HFF-Myc (cell line): ENCODE measurements around the gene CUX1.
"Not testable (repeated sequence)": the region's sequence is repeated elsewhere in the genome, so short reads cannot be mapped to it uniquely, and the experiment has no call there.

ENCODE experiments used
- DNase-seq: peaks from one replicate; pipeline ENCODE4 v3.0.0-alpha.2; 2011; ENCODE audit warnings: low read depth; ENCODE audit errors: extremely low read depth
- H3K4me3 ChIP-seq: replicated peaks from 2 replicates; pipeline ENCODE4 v1.5.1; 2011; ENCODE audit warnings: low read depth, mild to moderate bottlenecking, control low read depth, low read length
- CTCF ChIP-seq: IDR thresholded peaks from 2 replicates; pipeline ENCODE4 v1.5.1; 2012; ENCODE audit warnings: mild to moderate bottlenecking, low read depth, low read length, control low read depth; ENCODE audit errors: missing control alignments

CUX1 gene

GRCh38 chr7:101783381-101784181 lies 33.8 kb upstream of the CUX1 start:
- TF ChIP-seq CTCF, result no peak
- H3K4me3 ChIP-seq, result no peak overlapping the region
- no peak for DNase-seq

GRCh38 chr7:101784292-101785127 lies 32.9 kb upstream of the CUX1 start:
- DNase-seq, result no peak
- no peak for TF ChIP-seq CTCF
- no peak overlapping the region for H3K4me3 ChIP-seq

GRCh38 chr7:101787864-101788263 lies 29.6 kb upstream of the CUX1 start:
- no peak for TF ChIP-seq CTCF
- no peak for DNase-seq

GRCh38 chr7:101788517-101788916 lies 28.9 kb upstream of the CUX1 start:
- DNase-seq, result no peak
- TF ChIP-seq CTCF, result no peak
- H3K4me3 ChIP-seq, result no peak overlapping the region

More at GRCh38 chr7:101787864-101788263, 29.6 kb upstream of the CUX1 start:
- no peak overlapping the region for H3K4me3 ChIP-seq

GRCh38 chr7:101790566-101791293 lies 26.7 kb upstream of the CUX1 start:
- no peak overlapping the region for H3K4me3 ChIP-seq
- no peak for DNase-seq
- TF ChIP-seq CTCF, result no peak

- no peak overlapping the region for H3K4me3 ChIP-seq
- TF ChIP-seq CTCF, result no peak
- DNase-seq, result no peak
These were observed 25.3 kb upstream of the CUX1 start for GRCh38 chr7:101792051-101792681.

- not testable (repeated sequence) for DNase-seq, H3K4me3 ChIP-seq
These were observed 24.7 kb upstream of the CUX1 start for GRCh38 chr7:101792682-101793071.
